Ureter (tissue), 1 donor: ENCODE data around the gene PSTPIP1. TPM values are rescaled to one million over a fixed set of nuclear protein-coding genes. Genes with fewer than 3 reads are reported as not detected.
"Not testable (repeated sequence)": the region's sequence is repeated elsewhere in the genome, so short reads cannot be mapped to it uniquely, and the experiment has no call there.

Experiments used
- DNase-seq: peaks from one replicate; pipeline ENCODE4 v3.0.0-alpha.2; 2020; ENCODE audit warnings: low spot score
- total RNA-seq: library from RNA; stranded (reverse); gene quantifications from one replicate; pipeline ENCODE4 v1.2.4, GENCODE V29; 2023
- donor health status: DM: yes; HTN: yes; CAD: no.

Gene PSTPIP1
- 12.3 TPM for total RNA-seq

- DNase-seq: peak; percentile 74
Observed at GRCh38 chr15:76994971-76995945, at the start of gene PSTPIP1. PSTPIP1 (plus strand) TSS chr15:76995126; CDS start chr15:76995574, 448 bp downstream.

GRCh38 chr15:76945494-76946093, 49.3 kb upstream of the PSTPIP1 start:
- DNase-seq: no peak

GRCh38 chr15:76947454-76947853, 47.5 kb upstream of the PSTPIP1 start:
- DNase-seq: no peak

- no peak for DNase-seq
Observed at GRCh38 chr15:76951220-76951619, 43.7 kb upstream of the PSTPIP1 start.

- DNase-seq: no peak
Observed at GRCh38 chr15:76953913-76954312, 41.0 kb upstream of the PSTPIP1 start.

- no peak for DNase-seq
Observed at GRCh38 chr15:76954744-76955143, 40.2 kb upstream of the PSTPIP1 start.

- DNase-seq: no peak
Observed at GRCh38 chr15:76961268-76962011, 33.5 kb upstream of the PSTPIP1 start.

GRCh38 chr15:76962337-76963013, 32.5 kb upstream of the PSTPIP1 start:
- DNase-seq: no peak

- DNase-seq: no peak
Observed at GRCh38 chr15:76963596-76963995, 31.3 kb upstream of the PSTPIP1 start.

- DNase-seq: no peak
Observed at GRCh38 chr15:76964157-76964556, 30.8 kb upstream of the PSTPIP1 start.

- not testable (repeated sequence) for DNase-seq
Observed at GRCh38 chr15:76966051-76966450, 28.9 kb upstream of the PSTPIP1 start.

- DNase-seq: no peak
Observed at GRCh38 chr15:76967067-76967466, 27.9 kb upstream of the PSTPIP1 start.

- no peak for DNase-seq
Observed at GRCh38 chr15:76968306-76968705, 26.6 kb upstream of the PSTPIP1 start.

- DNase-seq: no peak
Observed at GRCh38 chr15:76972389-76973361, 22.3 kb upstream of the PSTPIP1 start.

- no peak for DNase-seq
Observed at GRCh38 chr15:76973362-76973743, 21.6 kb upstream of the PSTPIP1 start.

GRCh38 chr15:76973906-76974305, 21.0 kb upstream of the PSTPIP1 start:
- no peak for DNase-seq

GRCh38 chr15:76974456-76975036, 20.4 kb upstream of the PSTPIP1 start:
- no peak for DNase-seq

GRCh38 chr15:76976141-76976540, 18.8 kb upstream of the PSTPIP1 start:
- DNase-seq: no peak

- no peak for DNase-seq
Observed at GRCh38 chr15:76976572-76977270, 18.2 kb upstream of the PSTPIP1 start.
